ENCODE results near the gene FRYL.

GRCh38 chr4:48781968-48782367 lies 1.9 kb upstream of the FRYL start:
- TF ChIP-seq GATA2 (IDR thresholded peaks at IDR 0.05; ENCODE audit: low read depth, low read length) (no peak), GATA3 (IDR thresholded peaks at IDR 0.05; ENCODE audit: low read depth, low read length) (no peak)
